CD4-positive, alpha-beta memory T cell (primary cell): Measurements from ENCODE around the gene ARL5B. TPM values are rescaled to one million over a fixed set of nuclear protein-coding genes. Genes with fewer than 3 reads are reported as not detected.
A peak's percentile ranks its signal among the peaks of the same experiment; 100 is the strongest.

Source experiments
- CTCF ChIA-PET: fragments of 350-600 bp; sonication (Branson Sonifier 250); formaldehyde crosslinking; loops from one replicate; lab custom pipeline; 2021; ENCODE audit warnings: inconsistent platforms; ENCODE audit not compliant: partially characterized antibody; lab: Charles Lee
- POLR2A ChIA-PET: fragments of 350-600 bp; sonication (Branson Sonifier 250); formaldehyde crosslinking; loops from one replicate; lab custom pipeline; 2021; ENCODE audit not compliant: partially characterized antibody; lab: Charles Lee
- DNase-seq, 5 donors: peaks; one replicate each; pipeline versions ENCODE4 v3.0.0 to v3.0.0-alpha.2; 2020 to 2022; ENCODE audit warnings: mixed read lengths in 1 of 5
- H3K27ac ChIP-seq: one replicate; pipeline ENCODE4 v1.7.0; 2013; ENCODE audit warnings: low read depth, low read length
- H3K27me3 ChIP-seq: 2 replicates; pipeline ENCODE4 v1.7.0; 2013; ENCODE audit warnings: mild to moderate bottlenecking, low read length, moderate library complexity; ENCODE audit not compliant: insufficient read depth
- H3K36me3 ChIP-seq: 2 replicates; pipeline ENCODE4 v1.7.0; 2013; ENCODE audit warnings: mild to moderate bottlenecking, low read length, moderate library complexity; ENCODE audit not compliant: insufficient read depth
- H3K4me1 ChIP-seq: 2 replicates; pipeline ENCODE4 v1.7.0; 2013; ENCODE audit warnings: mild to moderate bottlenecking, low read length, moderate library complexity; ENCODE audit not compliant: insufficient read depth
- H3K4me3 ChIP-seq, 2 donors: one replicate each; pipeline ENCODE4 v1.7.0; 2013; ENCODE audit warnings: low read length in 2 of 2, mild to moderate bottlenecking in 1 of 2
- H3K9me3 ChIP-seq, 2 donors: one replicate each; pipeline ENCODE4 v1.7.0; 2013; ENCODE audit warnings: low read length in 2 of 2, control low read depth in 1 of 2; ENCODE audit not compliant: control insufficient read depth in 1 of 2
- H3K27ac Mint-ChIP-seq, 7 donors: one replicate each; pipeline ENCODE4 v1.8.0; 2020 to 2021; ENCODE audit warnings: mixed read lengths in 7 of 7, mild to moderate bottlenecking in 6 of 7, inconsistent platforms in 3 of 7, moderate library complexity in 3 of 7
- H3K27me3 Mint-ChIP-seq, 2 donors: one replicate each; pipeline ENCODE4 v1.8.0; 2020 to 2021; ENCODE audit warnings: mixed read lengths in 2 of 2
- H3K36me3 Mint-ChIP-seq, 2 donors: one replicate each; pipeline ENCODE4 v1.8.0; 2020 to 2021; ENCODE audit warnings: mixed read lengths in 2 of 2, inconsistent platforms in 1 of 2, mild to moderate bottlenecking in 1 of 2
- H3K4me1 Mint-ChIP-seq, 4 donors: one replicate each; pipeline ENCODE4 v1.8.0; 2020 to 2021; ENCODE audit warnings: mixed read lengths in 4 of 4, mild to moderate bottlenecking in 1 of 4
- H3K4me3 Mint-ChIP-seq, 8 donors: one replicate each; pipeline ENCODE4 v1.8.0; 2020 to 2021; ENCODE audit warnings: mixed read lengths in 8 of 8, mild to moderate bottlenecking in 7 of 8, moderate library complexity in 6 of 8, inconsistent platforms in 3 of 8
- H3K9me3 Mint-ChIP-seq, 8 donors: one replicate each; pipeline ENCODE4 v1.8.0; 2020 to 2021; ENCODE audit warnings: mixed read lengths in 8 of 8, mild to moderate bottlenecking in 5 of 8, inconsistent platforms in 3 of 8, moderate library complexity in 1 of 8
- intact Hi-C: fragments of 100-400 bp; cut with micrococcal nuclease; formaldehyde crosslinking; loops from one replicate; pipeline ENCODE4 v1.15.1; 2023
- polyA plus RNA-seq, 2 donors: library from polyadenylated mRNA; unstranded; fragments of 300-500 nt; fragmentation: Illumina TruSeq; gene quantifications; one replicate each; pipeline ENCODE4 v1.2.3, GENCODE V29; 2021
- total RNA-seq, 2 experiments: library from RNA; stranded (reverse); gene quantifications; one replicate each; pipeline ENCODE4 v1.2.3, GENCODE V29; 2021

The ARL5B gene
- total and polyA plus RNA-seq, 4 experiments from 2014 or later = 1.1 to 14.1 (median 7.3) TPM

GRCh38 chr10:18647151-18647550, 12.1 kb upstream of the ARL5B start:
- CTCF ChIA-PET = no interaction called here
- intact Hi-C loops = no loop called here
- Histone ChIP-seq H3K4me1 (peaks cover 36% of the 10 kb centered on the region), H3K36me3 (no peaks in the 10 kb centered on the region), H3K9me3 (no peaks in the 10 kb centered on the region), H3K27me3 (no peaks in the 10 kb centered on the region), H3K4me3 (no peak overlapping the region), H3K27ac (no peak overlapping the region)
- H3K27me3 Mint-ChIP-seq = peaks cover 0 to 2% of the 10 kb centered on the region in 2 donors
- H3K4me3 Mint-ChIP-seq = no peak overlapping the region
- POLR2A ChIA-PET = no interaction called here
- peaks cover 24 to 48% (median 35%) of the 10 kb centered on the region in 4 donors for H3K4me1 Mint-ChIP-seq
- H3K27ac Mint-ChIP-seq = peak overlapping the region in 1 of 7 donors; percentile 13
- no peaks in the 10 kb centered on the region for H3K9me3 Mint-ChIP-seq
- H3K36me3 Mint-ChIP-seq = peaks cover 12 to 40% of the 10 kb centered on the region in 2 donors
- DNase-seq = no peak

- no peak for DNase-seq
- Mint-ChIP-seq H3K9me3 (no peaks in the 10 kb centered on the region), H3K27me3 (peaks cover 0 to 2% of the 10 kb centered on the region in 2 donors), H3K4me1 (peaks cover 26 to 56% (median 37%) of the 10 kb centered on the region in 4 donors), H3K27ac (no peak overlapping the region), H3K4me3 (peak overlapping the region in 1 of 8 donors; percentile 37), H3K36me3 (peaks cover 12 to 38% of the 10 kb centered on the region in 2 donors)
- no peaks in the 10 kb centered on the region for H3K27me3 ChIP-seq
- no peaks in the 10 kb centered on the region for H3K9me3 ChIP-seq
- POLR2A ChIA-PET = interaction anchor here (1.5 to 2.9 kb wide), 2 partner anchors 11 to 13 kb away, joined by 5 to 15 read pairs; partner anchors contain the start of gene ARL5B
- H3K27ac ChIP-seq = no peak overlapping the region
- intact Hi-C loops = loop anchor here (2.0 kb wide), 1 partner anchor 15 kb away; no protein-coding TSS in a partner anchor
- peaks cover 39% of the 10 kb centered on the region for H3K4me1 ChIP-seq
- CTCF ChIA-PET = interaction anchor here (0.6 to 1.9 kb wide), 2 partner anchors 10 kb away, joined by 3 to 6 read pairs; no protein-coding TSS in a partner anchor
- H3K36me3 ChIP-seq = no peaks in the 10 kb centered on the region
- no peak overlapping the region for H3K4me3 ChIP-seq
Observed at GRCh38 chr10:18647945-18648344, 11.3 kb upstream of the ARL5B start.

- Histone ChIP-seq H3K4me1 (peaks cover 39% of the 10 kb centered on the region), H3K27me3 (no peaks in the 10 kb centered on the region), H3K4me3 (peak overlapping the region in 1 of 2 donors; percentile 88), H3K9me3 (no peaks in the 10 kb centered on the region), H3K27ac (no peak overlapping the region), H3K36me3 (no peaks in the 10 kb centered on the region)
- Mint-ChIP-seq H3K9me3 (no peaks in the 10 kb centered on the region), H3K4me3 (peak overlapping the region; percentile 54 to 99 (median 94)), H3K27ac (peak overlapping the region; percentile 15 to 100 (median 68)), H3K36me3 (peaks cover 8 to 36% of the 10 kb centered on the region in 2 donors), H3K4me1 (peaks cover 25 to 57% (median 32%) of the 10 kb centered on the region in 4 donors), H3K27me3 (peaks cover 0 to 2% of the 10 kb centered on the region in 2 donors)
- DNase-seq = no peak
- CTCF ChIA-PET = interaction anchor here (0.6 to 1.9 kb wide), 4 partner anchors 10 to 21 kb away, joined by 3 to 6 read pairs (median 4); no protein-coding TSS in a partner anchor
- intact Hi-C loops = loop anchor here (2.0 kb wide), 1 partner anchor 13 kb away; no protein-coding TSS in a partner anchor
- POLR2A ChIA-PET = interaction anchor here (1.3 to 2.9 kb wide), 3 partner anchors 10 to 22 kb away, joined by 5 to 15 read pairs (median 5); partner anchors contain the start of gene ARL5B
Observed at GRCh38 chr10:18649364-18649959, 9.8 kb upstream of the ARL5B start.

- DNase-seq = peak in 1 of 5 donors; percentile 17
- Mint-ChIP-seq H3K4me1 (peaks cover 25 to 57% (median 32%) of the 10 kb centered on the region in 4 donors), H3K9me3 (no peaks in the 10 kb centered on the region), H3K27me3 (peaks cover 0 to 2% of the 10 kb centered on the region in 2 donors), H3K4me3 (peak overlapping the region; percentile 93 to 99 (median 98)), H3K27ac (peak overlapping the region; percentile 96 to 100 (median 98)), H3K36me3 (peaks cover 6 to 36% of the 10 kb centered on the region in 2 donors)
- ChIA-PET CTCF (interaction anchor here (1.1 kb wide), 1 partner anchor 14 kb away, joined by 3 read pairs; no protein-coding TSS in a partner anchor), POLR2A (interaction anchor here (1.0 to 2.9 kb wide), 3 partner anchors 9 to 18 kb away, joined by 3 to 15 read pairs (median 3); partner anchors contain the start of gene ARL5B)
- no peaks in the 10 kb centered on the region for H3K36me3 ChIP-seq
- H3K27ac ChIP-seq = peak overlapping the region; percentile 89
- H3K4me1 ChIP-seq = peaks cover 39% of the 10 kb centered on the region
- no peaks in the 10 kb centered on the region for H3K27me3 ChIP-seq
- peak overlapping the region; percentile 77 to 88 for H3K4me3 ChIP-seq
- no peaks in the 10 kb centered on the region for H3K9me3 ChIP-seq
- intact Hi-C loops = loop anchor here (2.0 to 10.0 kb wide), 3 partner anchors 1008 to 1626 kb away; partner anchors contain the start of gene STAM
Observed at GRCh38 chr10:18650404-18650997, 8.7 kb upstream of the ARL5B start.

GRCh38 chr10:18651324-18652007, 7.8 kb upstream of the ARL5B start, which contains the start of gene NSUN6:
TSS of gene NSUN6 (minus strand) at chr10:18651587. CDS start at chr10:18651203, 384 bp downstream.
- Histone ChIP-seq H3K27me3 (no peaks in the 10 kb centered on the region), H3K4me1 (peaks cover 39% of the 10 kb centered on the region), H3K27ac (peak within 1 kb of the TSS; percentile 89), H3K4me3 (peak within 1 kb of the TSS; percentile 77 to 88), H3K36me3 (no peaks in the 10 kb centered on the region), H3K9me3 (no peaks in the 10 kb centered on the region)
- POLR2A ChIA-PET = interaction anchor here (1.0 kb wide), 2 partner anchors 9 to 17 kb away, joined by 3 read pairs; no protein-coding TSS in a partner anchor
- CTCF ChIA-PET = no interaction called here
- peak; percentile 94 to 95 (median 95) for DNase-seq
- peaks cover 27 to 62% (median 36%) of the 10 kb centered on the region in 4 donors for H3K4me1 Mint-ChIP-seq
- peak within 1 kb of the TSS; percentile 96 to 100 (median 98) for H3K27ac Mint-ChIP-seq
- H3K36me3 Mint-ChIP-seq = peaks cover 4 to 33% of the 10 kb centered on the region in 2 donors
- peak within 1 kb of the TSS; percentile 93 to 99 (median 98) for H3K4me3 Mint-ChIP-seq
- intact Hi-C loops = loop anchor here (1.0 to 10.0 kb wide), 4 partner anchors 8 to 1627 kb away; partner anchors contain the start of genes ARL5B and STAM
- H3K9me3 Mint-ChIP-seq = no peaks in the 10 kb centered on the region
- H3K27me3 Mint-ChIP-seq = peaks cover 0 to 2% of the 10 kb centered on the region in 2 donors

- peaks cover 38% of the 10 kb centered on the region for H3K4me1 ChIP-seq
- Mint-ChIP-seq H3K27ac (peak overlapping the region; percentile 30 to 100 (median 96)), H3K36me3 (peaks cover 4 to 28% of the 10 kb centered on the region in 2 donors), H3K27me3 (peaks cover 0 to 2% of the 10 kb centered on the region in 2 donors), H3K9me3 (no peaks in the 10 kb centered on the region), H3K4me1 (peaks cover 25 to 57% (median 38%) of the 10 kb centered on the region in 4 donors), H3K4me3 (no peak overlapping the region)
- H3K4me3 ChIP-seq = no peak overlapping the region
- intact Hi-C loops = loop anchor here (5.0 to 10.0 kb wide), 2 partner anchors 1011 to 1628 kb away; partner anchors contain the start of gene STAM
- H3K9me3 ChIP-seq = no peaks in the 10 kb centered on the region
- POLR2A ChIA-PET = no interaction called here
- H3K27me3 ChIP-seq = no peaks in the 10 kb centered on the region
- no peaks in the 10 kb centered on the region for H3K36me3 ChIP-seq
- CTCF ChIA-PET = no interaction called here
- no peak overlapping the region for H3K27ac ChIP-seq
- DNase-seq = no peak
Observed at GRCh38 chr10:18653112-18653511, 6.1 kb upstream of the ARL5B start.
